H1 (cell line): ENCODE data around the gene ESYT1. TPM values are rescaled to one million over a fixed set of nuclear protein-coding genes. Genes with fewer than 3 reads are reported as not detected.

Source experiments
- CTCF ChIA-PET: fragments of 300-600 bp; sonication (Branson Sonifier 250); formaldehyde crosslinking; loops from one replicate; lab custom pipeline; 2021; ENCODE audit not compliant: partially characterized antibody; lab: Charles Lee
- POLR2A ChIA-PET: fragments of 300-600 bp; sonication (Branson Sonifier 250); formaldehyde crosslinking; loops from one replicate; lab custom pipeline; 2021; ENCODE audit warnings: inconsistent platforms; ENCODE audit not compliant: partially characterized antibody; lab: Charles Lee
- DNase-seq, 2 experiments: peaks; one replicate each; pipeline versions ENCODE4 v3.0.0 to v3.0.0-alpha.2; 2010 to 2022; ENCODE audit warnings: low spot score in 2 of 2, low read depth in 1 of 2, mixed read lengths in 1 of 2
- FAIRE-seq: peaks from 2 replicates; lab custom pipeline; 2011; peaks lifted over from hg19 to GRCh38; lab: Jason Lieb, UNC
- H2AFZ ChIP-seq: 2 replicates; pipeline ENCODE4 v1.8.1; 2012; ENCODE audit warnings: low read length, inconsistent platforms
- H2AK5ac ChIP-seq: 2 replicates; pipeline ENCODE4 v1.6.1; 2013; ENCODE audit warnings: low read depth, low read length
- H2BK120ac ChIP-seq: replicated peaks from 2 replicates; pipeline ENCODE3; 2013; ENCODE audit warnings: low read depth, low read length, inconsistent platforms
- H2BK12ac ChIP-seq: 2 replicates; pipeline ENCODE4 v1.6.1; 2013; ENCODE audit warnings: low read depth, low read length
- H2BK15ac ChIP-seq: 2 replicates; pipeline ENCODE4 v1.6.1; 2013; ENCODE audit warnings: low read length
- H2BK20ac ChIP-seq: 2 replicates; pipeline ENCODE4 v1.6.1; 2013; ENCODE audit warnings: low read length
- H2BK5ac ChIP-seq: 2 replicates; pipeline ENCODE4 v1.6.1; 2013; ENCODE audit warnings: low read depth, low read length
- H3K14ac ChIP-seq: 2 replicates; pipeline ENCODE4 v1.6.1; 2013; ENCODE audit warnings: inconsistent platforms; ENCODE audit not compliant: insufficient read length
- H3K18ac ChIP-seq: 2 replicates; pipeline ENCODE4 v1.6.1; 2013; ENCODE audit warnings: low read length; ENCODE audit errors: extremely low read depth
- H3K23ac ChIP-seq: 2 replicates; pipeline ENCODE4 v1.6.1; 2013; ENCODE audit warnings: inconsistent platforms; ENCODE audit not compliant: insufficient read length
- H3K23me2 ChIP-seq: 2 replicates; pipeline ENCODE4 v1.6.1; 2013; ENCODE audit warnings: low read depth, low read length
- H3K27ac ChIP-seq: 2 replicates; pipeline ENCODE4 v1.6.1; 2011; ENCODE audit warnings: low read depth, low read length, inconsistent platforms
- H3K27me3 ChIP-seq, 4 experiments: replicated peaks in 1 of 4; 1 replicate in 1 of 4; 2 replicates in 3 of 4; pipeline versions ENCODE4 v1.6.1 to v1.8.1; 2011 to 2013; ENCODE audit warnings: low read length in 3 of 4, mild to moderate bottlenecking in 3 of 4, inconsistent platforms in 2 of 4, mixed read lengths in 2 of 4, moderate library complexity in 1 of 4; ENCODE audit not compliant: control insufficient read depth in 3 of 4, insufficient read depth in 3 of 4; ENCODE audit errors: extremely low read depth in 1 of 4
- H3K36me3 ChIP-seq, 4 experiments: 2 replicates each; pipeline versions ENCODE4 v1.6.1 to v1.8.1; 2011 to 2013; ENCODE audit warnings: mild to moderate bottlenecking in 4 of 4, low read length in 3 of 4, moderate library complexity in 2 of 4, control low read depth in 1 of 4, inconsistent platforms in 1 of 4; ENCODE audit not compliant: insufficient read depth in 4 of 4, control insufficient read depth in 2 of 4
- H3K4ac ChIP-seq: replicated peaks from 2 replicates; pipeline ENCODE3; 2013; ENCODE audit warnings: low read length, low read depth, mixed read lengths, inconsistent platforms; ENCODE audit not compliant: insufficient read length
- H3K4me1 ChIP-seq, 4 experiments: replicated peaks in 1 of 4; 1 replicate in 1 of 4; 2 replicates in 3 of 4; pipeline versions ENCODE4 v1.6.1 to v1.8.1; 2011 to 2013; ENCODE audit warnings: low read length in 3 of 4, inconsistent platforms in 2 of 4, mixed read lengths in 1 of 4; ENCODE audit not compliant: insufficient read depth in 4 of 4, control insufficient read depth in 3 of 4
- H3K4me2 ChIP-seq, 2 experiments: 2 replicates each; pipeline versions ENCODE4 v1.6.1 to v1.8.1; 2011 to 2013; ENCODE audit warnings: low read depth in 2 of 2, low read length in 2 of 2, control low read depth in 1 of 2, inconsistent platforms in 1 of 2, mild to moderate bottlenecking in 1 of 2; ENCODE audit not compliant: insufficient read depth in 1 of 2
- H3K4me3 ChIP-seq, 4 experiments: fragments of 200-600, 300-600 bp in 1 of 4; sonication (generic), shearing (Covaris generic), sonication (Bioruptor Twin) in 1 of 4; 2 replicates each; pipeline versions ENCODE4 v1.5.1 to v1.8.1; 2011 to 2016; ENCODE audit warnings: low read length in 4 of 4, low read depth in 3 of 4, control low read depth in 2 of 4, inconsistent platforms in 2 of 4, mild to moderate bottlenecking in 2 of 4, mixed read lengths in 1 of 4, moderate library complexity in 1 of 4; ENCODE audit not compliant: insufficient read depth in 2 of 4; ENCODE audit errors: extremely low read depth in 1 of 4
- H3K56ac ChIP-seq: replicated peaks from 2 replicates; pipeline ENCODE3; 2013; ENCODE audit warnings: low read depth, mild to moderate bottlenecking, mixed read lengths, low read length, inconsistent platforms; ENCODE audit not compliant: insufficient read length
- H3K79me1 ChIP-seq: 2 replicates; pipeline ENCODE4 v1.6.1; 2013; ENCODE audit warnings: low read depth, low read length, control low read depth
- H3K79me2 ChIP-seq, 2 experiments: 2 replicates each; pipeline versions ENCODE4 v1.6.1 to v1.8.1; 2012 to 2013; ENCODE audit warnings: low read length in 2 of 2, mild to moderate bottlenecking in 2 of 2, inconsistent platforms in 1 of 2; ENCODE audit not compliant: insufficient read depth in 2 of 2, control insufficient read depth in 1 of 2
- H3K9ac ChIP-seq, 4 experiments: replicated peaks in 1 of 4; 1 replicate in 1 of 4; 2 replicates in 3 of 4; pipeline versions ENCODE4 v1.6.1 to v1.8.1; 2011 to 2013; ENCODE audit warnings: low read depth in 3 of 4, low read length in 3 of 4, control low read depth in 2 of 4, mild to moderate bottlenecking in 2 of 4, moderate library complexity in 2 of 4, inconsistent platforms in 1 of 4; ENCODE audit errors: extremely low read depth in 1 of 4
- H3K9me3 ChIP-seq, 2 experiments: 2 replicates each; pipeline versions ENCODE4 v1.6.1 to v1.8.1; 2012 to 2013; ENCODE audit warnings: mild to moderate bottlenecking in 2 of 2, moderate library complexity in 2 of 2, control low read depth in 1 of 2, inconsistent platforms in 1 of 2, low read depth in 1 of 2, low read length in 1 of 2, mixed read lengths in 1 of 2; ENCODE audit not compliant: insufficient read depth in 2 of 2
- H4K20me1 ChIP-seq, 2 experiments: replicated peaks in 1 of 2; 2 replicates each; pipeline versions ENCODE3 to v1.8.1; 2011 to 2013; ENCODE audit warnings: inconsistent platforms in 2 of 2, low read length in 2 of 2, mild to moderate bottlenecking in 1 of 2; ENCODE audit not compliant: insufficient read depth in 2 of 2, control insufficient read depth in 1 of 2
- H4K5ac ChIP-seq: 2 replicates; pipeline ENCODE4 v1.6.1; 2013; ENCODE audit warnings: low read length, low read depth, mixed read lengths, inconsistent platforms; ENCODE audit not compliant: insufficient read length
- H4K8ac ChIP-seq: 2 replicates; pipeline ENCODE4 v1.8.0; 2013; ENCODE audit warnings: mild to moderate bottlenecking, moderate library complexity, low read length, inconsistent platforms; ENCODE audit not compliant: insufficient read depth; ENCODE audit errors: extremely low read depth
- H4K91ac ChIP-seq: replicated peaks from 2 replicates; pipeline ENCODE3; 2013; ENCODE audit warnings: low read length, mixed read lengths, inconsistent platforms; ENCODE audit not compliant: insufficient read length
- ASH2L ChIP-seq: fragments of 200-600, 300-600 bp; sonication (generic); IDR thresholded peaks from one replicate; pipeline ENCODE4 v1.7.1; 2017; ENCODE audit warnings: low read length
- CBX5 ChIP-seq: fragments of 300-800, 300-1000 bp; sonication (generic); IDR thresholded peaks from 2 replicates; pipeline ENCODE4 v1.7.1; 2016; ENCODE audit warnings: antibody characterized with exemption, low read length, low read depth
- JUND ChIP-seq: IDR thresholded peaks from 2 replicates; pipeline ENCODE4 v1.6.1; 2011; ENCODE audit warnings: mild to moderate bottlenecking, improper control_type of control experiment, low read length
- RBBP5 ChIP-seq: IDR thresholded peaks from 2 replicates; pipeline ENCODE4 v1.7.1; 2012; ENCODE audit warnings: low read depth, mild to moderate bottlenecking, inconsistent platforms, low read length, moderate library complexity, borderline replicate concordance
- SAP30 ChIP-seq: fragments of 300-600 bp; sonication (generic); IDR thresholded peaks from 2 replicates; pipeline ENCODE4 v1.7.1; 2012; ENCODE audit warnings: low read length, moderate library complexity, mild to moderate bottlenecking, inconsistent platforms; ENCODE audit not compliant: insufficient read depth, insufficient replicate concordance
- SP1 ChIP-seq: IDR thresholded peaks from 2 replicates; pipeline ENCODE4 v1.6.1; 2011; ENCODE audit warnings: low read depth, low read length
- TAF1 ChIP-seq: IDR thresholded peaks from 2 replicates; pipeline ENCODE4 v1.6.1; 2011; ENCODE audit warnings: mild to moderate bottlenecking, low read depth, low read length
- TEAD4 ChIP-seq: IDR thresholded peaks from 2 replicates; pipeline ENCODE4 v1.6.1; 2012; ENCODE audit warnings: low read depth, low read length, inconsistent platforms, mixed read lengths
- WGBS, 2 experiments: shearing (Covaris generic) in 1 of 2; methylation state at CpG; one replicate each; pipeline versions ENCODE4 v1.1.6 to v1.1.7; 2013 to 2015; ENCODE audit warnings: low lambda C conversion rate in 2 of 2, mixed read lengths in 2 of 2, inconsistent platforms in 1 of 2, low coverage in 1 of 2, missing lambda C conversion rate in 1 of 2; ENCODE audit not compliant: insufficient replicate concordance in 2 of 2, insufficient coverage in 1 of 2, insufficient read length in 1 of 2; ENCODE audit errors: extremely low coverage in 1 of 2, missing lambda C conversion rate in 1 of 2; 5-methylcytosine and 5-hydroxymethylcytosine counted together
- polyA plus RNA-seq, 7 experiments: library from polyadenylated mRNA; depleted of rRNA in 3 of 7; stranded (reverse) in 5 of 7; unstranded in 2 of 7; fragments of >200 nt in 5 of 7; fragments of 200-250 nt in 2 of 7; gene quantifications; 1 replicate in 5 of 7; 2 replicates in 1 of 7; 4 replicates in 1 of 7; pipeline versions ENCODE4 v1.2.1 to v1.2.3, GENCODE V29; 2011 to 2013; ENCODE audit warnings: missing spikeins in 2 of 7, mixed read lengths in 2 of 7
- total RNA-seq: library from RNA; stranded (reverse); fragmentation: NEBNext Ultra II Directional; extraction: Animal tissue kit (Norgen Biotek cat#: 25700); gene quantifications from 2 replicates; pipeline ENCODE4 v1.2.1, GENCODE V29; 2021
- TF ChIP-seq, protein P1 (sequence below): IDR thresholded peaks from 2 replicates; pipeline ENCODE4 v1.6.1; 2012; ENCODE audit warnings: inconsistent platforms
- TF ChIP-seq, protein P2 (sequence below): IDR thresholded peaks from 2 replicates; pipeline ENCODE4 v1.6.1; 2011; ENCODE audit warnings: low read length, improper control_type of control experiment

Gene ESYT1
- total and polyA plus RNA-seq, 2 of the 8 experiments (the other 6 are each of a cell fraction or from before 2014, with no cell fraction given) = 86.9 to 165 TPM

DNA sequence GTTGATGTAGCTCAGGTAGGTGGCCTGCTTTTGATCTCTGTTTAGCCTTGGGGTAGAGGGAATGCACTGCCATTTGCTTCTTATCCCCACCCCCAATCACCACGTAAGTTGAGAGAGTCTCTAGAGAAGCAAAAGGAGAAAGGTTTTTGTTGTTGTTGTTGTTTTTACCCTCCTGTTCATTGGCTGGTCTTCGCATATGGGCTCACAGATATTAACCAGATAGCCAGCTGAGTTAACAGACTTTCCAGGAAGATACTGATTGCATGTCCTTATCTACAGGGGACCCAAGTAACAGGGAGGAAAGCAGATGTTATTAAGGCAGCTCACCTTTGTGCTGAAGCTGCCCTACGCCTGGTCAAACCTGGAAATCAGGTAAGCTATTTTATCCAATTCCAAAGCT, 20.8 kb upstream of the ESYT1 start:
- Histone ChIP-seq H2AFZ (no peak overlapping the region), H2BK20ac (no peak overlapping the region), H4K8ac (no peak overlapping the region), H2BK12ac (no peak overlapping the region), H3K27me3 (no peaks in the 10 kb centered on the region), H3K9ac (no peak overlapping the region), H3K79me2 (peaks cover 21 to 31% of the 10 kb centered on the region in 2 experiments), H3K18ac (no peak overlapping the region), H3K27ac (no peak overlapping the region), H4K5ac (no peak overlapping the region), H3K9me3 (no peaks in the 10 kb centered on the region), H2BK5ac (no peak overlapping the region), H2BK120ac (no peak overlapping the region), H3K4me1 (peaks cover 0 to 9% (median 3%) of the 10 kb centered on the region in 4 experiments; a peak in 5 of 7 replicates), H2AK5ac (no peak overlapping the region), H3K56ac (no peak overlapping the region), H3K23me2 (peaks cover 8% of the 10 kb centered on the region), H3K14ac (no peak overlapping the region), H3K4ac (no peak overlapping the region), H3K4me2 (no peak overlapping the region), H4K20me1 (peaks cover 2 to 5% of the 10 kb centered on the region in 2 experiments), H2BK15ac (no peak overlapping the region), H3K4me3 (no peak overlapping the region), H3K36me3 (peaks cover 34 to 64% (median 52%) of the 10 kb centered on the region in 4 experiments), H3K23ac (no peak overlapping the region), H3K79me1 (0 out of 2 replicates have a peak, but pooled peaks cover 2% of the 10 kb centered on the region), H4K91ac (no peak overlapping the region)
- POLR2A ChIA-PET = interaction anchor here (0.6 to 11.1 kb wide), 5 partner anchors 10 to 64 kb away, joined by 3 to 267 read pairs (median 3); partner anchors contain the start of genes RPL41 and ZC3H10
- CTCF ChIA-PET = interaction anchor here (0.7 to 7.2 kb wide), 12 partner anchors 8 to 45 kb away, joined by 3 to 34 read pairs (median 4); partner anchors contain the start of genes ESYT1 and ZC3H10
- FAIRE-seq (no peak), DNase-seq (no peak)
- WGBS, 2 experiments = 81% methylated on average over 3 of the region's 3 CpGs; no CpG with 5 or more reads in 1 of the 2 experiments
- TF ChIP-seq TEAD4 (no peak), JUND (no peak), CBX5 (no peak), TAF1 (no peak), SAP30 (no peak), ASH2L (no peak), SP1 (no peak), RBBP5 (no peak)
- TF ChIP-seq, protein P1, sequence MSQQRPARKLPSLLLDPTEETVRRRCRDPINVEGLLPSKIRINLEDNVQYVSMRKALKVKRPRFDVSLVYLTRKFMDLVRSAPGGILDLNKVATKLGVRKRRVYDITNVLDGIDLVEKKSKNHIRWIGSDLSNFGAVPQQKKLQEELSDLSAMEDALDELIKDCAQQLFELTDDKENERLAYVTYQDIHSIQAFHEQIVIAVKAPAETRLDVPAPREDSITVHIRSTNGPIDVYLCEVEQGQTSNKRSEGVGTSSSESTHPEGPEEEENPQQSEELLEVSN = no peak
- TF ChIP-seq, protein P2, sequence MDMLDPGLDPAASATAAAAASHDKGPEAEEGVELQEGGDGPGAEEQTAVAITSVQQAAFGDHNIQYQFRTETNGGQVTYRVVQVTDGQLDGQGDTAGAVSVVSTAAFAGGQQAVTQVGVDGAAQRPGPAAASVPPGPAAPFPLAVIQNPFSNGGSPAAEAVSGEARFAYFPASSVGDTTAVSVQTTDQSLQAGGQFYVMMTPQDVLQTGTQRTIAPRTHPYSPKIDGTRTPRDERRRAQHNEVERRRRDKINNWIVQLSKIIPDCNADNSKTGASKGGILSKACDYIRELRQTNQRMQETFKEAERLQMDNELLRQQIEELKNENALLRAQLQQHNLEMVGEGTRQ = no peak
